ENCODE data around the gene MLLT3.

GRCh38 chr9:20436476-20437195, 185.7 kb downstream of the MLLT3 start:
- TF ChIP-seq CREB1 (IDR thresholded peaks at IDR 0.05) (no peak), POLR2A (IDR thresholded peaks at IDR 0.05; ENCODE audit: control extremely low read depth in 1 of 2, low read depth in 2 of 2, low read length in 2 of 2) (no peak), KDM5A (IDR thresholded peaks at IDR 0.05; ENCODE audit: low read length) (no peak), CTCF (IDR thresholded peaks at IDR 0.05; ENCODE audit: control extremely low read depth in 1 of 3, insufficient read depth in 1 of 3, low read depth in 1 of 3, low read length in 3 of 3) (no peak), ATF2 (IDR thresholded peaks at IDR 0.05; ENCODE audit: low read length) (no peak), BACH1 (IDR thresholded peaks at IDR 0.05; ENCODE audit: low read length) (no peak), YY1 (IDR thresholded peaks at IDR 0.05; ENCODE audit: low read depth, low read length) (no peak), MAX (IDR thresholded peaks at IDR 0.05) (no peak), POLR2AphosphoS5 (IDR thresholded peaks at IDR 0.05; ENCODE audit: low read depth, low read length) (no peak), FOSL1 (IDR thresholded peaks at IDR 0.05; ENCODE audit: insufficient read depth, low read depth, low read length) (no peak), KDM1A (IDR thresholded peaks at IDR 0.05; ENCODE audit: borderline replicate concordance, low read length) (no peak), RAD21 (IDR thresholded peaks at IDR 0.05 in 1 of 2, conservative IDR thresholded peaks at IDR 0.05 in 1 of 2; ENCODE audit: low read depth in 2 of 2, low read length in 2 of 2) (no peak)

All from H1 (cell line).